Endothelial cell (in vitro differentiated cells): ENCODE measurements around the gene SEC14L1. TPM values are rescaled to one million over a fixed set of nuclear protein-coding genes. Genes with fewer than 3 reads are reported as not detected.

Source experiments
- DNase-seq: peaks from one replicate; pipeline ENCODE4 v3.0.0; 2021; ENCODE audit warnings: low spot score
- H3K27ac Mint-ChIP-seq: one replicate; pipeline ENCODE4 v1.8.0; 2021; ENCODE audit warnings: mixed read lengths, inconsistent platforms; ENCODE audit not compliant: unreplicated experiment
- H3K27me3 Mint-ChIP-seq: one replicate; pipeline ENCODE4 v1.8.0; 2021; ENCODE audit warnings: mild to moderate bottlenecking, moderate library complexity, mixed read lengths, inconsistent platforms; ENCODE audit not compliant: unreplicated experiment
- H3K36me3 Mint-ChIP-seq: one replicate; pipeline ENCODE4 v1.8.0; 2021; ENCODE audit warnings: mild to moderate bottlenecking, low read depth, mixed read lengths, inconsistent platforms; ENCODE audit not compliant: unreplicated experiment
- H3K4me1 Mint-ChIP-seq: one replicate; pipeline ENCODE4 v1.8.0; 2021; ENCODE audit warnings: mild to moderate bottlenecking, mixed read lengths, inconsistent platforms; ENCODE audit not compliant: unreplicated experiment
- H3K4me3 Mint-ChIP-seq: one replicate; pipeline ENCODE4 v1.8.0; 2021; ENCODE audit warnings: mild to moderate bottlenecking, mixed read lengths, inconsistent platforms; ENCODE audit not compliant: unreplicated experiment
- H3K9me3 Mint-ChIP-seq: one replicate; pipeline ENCODE4 v1.8.0; 2021; ENCODE audit warnings: mixed read lengths, inconsistent platforms; ENCODE audit not compliant: unreplicated experiment
- total RNA-seq: library from RNA; stranded (reverse); fragmentation: NEBNext Ultra II Directional; extraction: Animal tissue kit (Norgen Biotek cat#: 25700); gene quantifications from one replicate; pipeline ENCODE4 v1.2.1, GENCODE V29; 2021; ENCODE audit not compliant: unreplicated experiment
- TF ChIP-seq, protein P1 (sequence below): fragments of 200-600 bp; sonication (generic); IDR thresholded peaks from one replicate; pipeline ENCODE4 v1.5.0; 2021; ENCODE audit warnings: antibody characterized with exemption; ENCODE audit not compliant: unreplicated experiment

SEC14L1 gene
- total RNA-seq, 1 donor from 2014 or later: 315 TPM

DNA sequence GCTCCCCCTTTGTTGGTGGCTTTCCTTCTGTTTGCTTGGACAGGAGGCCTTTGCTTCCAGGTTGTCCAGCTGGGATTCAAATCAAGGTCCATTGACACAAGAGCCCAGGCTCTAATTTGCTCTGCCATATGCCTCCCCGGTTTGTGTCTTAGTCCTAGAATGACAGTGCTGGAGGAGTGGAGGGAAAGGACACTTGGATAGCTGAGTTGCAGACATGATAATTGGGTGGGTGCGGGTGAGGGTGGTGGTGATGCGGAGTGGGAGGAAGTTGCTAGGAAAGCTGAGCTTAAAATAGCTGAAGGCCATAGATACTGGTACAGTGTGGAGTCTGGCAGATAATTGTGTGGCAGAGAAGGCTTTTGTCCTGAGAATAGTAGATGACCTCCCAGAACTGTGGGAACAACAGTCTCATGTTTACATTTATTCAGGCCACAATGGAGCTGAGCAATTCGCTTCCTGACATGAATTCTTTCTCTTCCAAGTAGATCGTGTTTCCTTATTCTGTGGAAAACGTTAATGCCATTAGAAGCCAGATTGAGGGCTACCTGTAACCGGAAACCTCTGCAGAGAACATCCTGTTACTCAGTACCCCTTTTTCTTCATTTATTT, 23.8 kb downstream of the SEC14L1 start:
- TF ChIP-seq, protein P1, sequence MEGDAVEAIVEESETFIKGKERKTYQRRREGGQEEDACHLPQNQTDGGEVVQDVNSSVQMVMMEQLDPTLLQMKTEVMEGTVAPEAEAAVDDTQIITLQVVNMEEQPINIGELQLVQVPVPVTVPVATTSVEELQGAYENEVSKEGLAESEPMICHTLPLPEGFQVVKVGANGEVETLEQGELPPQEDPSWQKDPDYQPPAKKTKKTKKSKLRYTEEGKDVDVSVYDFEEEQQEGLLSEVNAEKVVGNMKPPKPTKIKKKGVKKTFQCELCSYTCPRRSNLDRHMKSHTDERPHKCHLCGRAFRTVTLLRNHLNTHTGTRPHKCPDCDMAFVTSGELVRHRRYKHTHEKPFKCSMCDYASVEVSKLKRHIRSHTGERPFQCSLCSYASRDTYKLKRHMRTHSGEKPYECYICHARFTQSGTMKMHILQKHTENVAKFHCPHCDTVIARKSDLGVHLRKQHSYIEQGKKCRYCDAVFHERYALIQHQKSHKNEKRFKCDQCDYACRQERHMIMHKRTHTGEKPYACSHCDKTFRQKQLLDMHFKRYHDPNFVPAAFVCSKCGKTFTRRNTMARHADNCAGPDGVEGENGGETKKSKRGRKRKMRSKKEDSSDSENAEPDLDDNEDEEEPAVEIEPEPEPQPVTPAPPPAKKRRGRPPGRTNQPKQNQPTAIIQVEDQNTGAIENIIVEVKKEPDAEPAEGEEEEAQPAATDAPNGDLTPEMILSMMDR: no peak
- Mint-ChIP-seq H3K27me3 (peaks cover 8% of the 10 kb centered on the region), H3K9me3 (peaks cover 10% of the 10 kb centered on the region), H3K4me3 (no peak overlapping the region), H3K36me3 (peaks cover 61% of the 10 kb centered on the region), H3K27ac (peak overlapping the region; percentile 89), H3K4me1 (peaks cover 77% of the 10 kb centered on the region)
- DNase-seq: no peak

- peak overlapping the region; percentile 61 for H3K4me3 Mint-ChIP-seq
- H3K36me3 Mint-ChIP-seq: peaks cover 71% of the 10 kb centered on the region
- peaks cover 72% of the 10 kb centered on the region for H3K4me1 Mint-ChIP-seq
- H3K9me3 Mint-ChIP-seq: peaks cover 10% of the 10 kb centered on the region
- TF ChIP-seq, protein P1: no peak
- H3K27ac Mint-ChIP-seq: peak overlapping the region; percentile 89
- DNase-seq: no peak
- H3K27me3 Mint-ChIP-seq: peaks cover 8% of the 10 kb centered on the region
Observed at GRCh38 chr17:77165577-77165976, 24.8 kb downstream of the SEC14L1 start.

GRCh38 chr17:77167472-77168306, 26.9 kb downstream of the SEC14L1 start:
- peak overlapping the region; percentile 86 for H3K4me3 Mint-ChIP-seq
- H3K9me3 Mint-ChIP-seq: peaks cover 10% of the 10 kb centered on the region
- no peak for DNase-seq
- peaks cover 75% of the 10 kb centered on the region for H3K4me1 Mint-ChIP-seq
- H3K27ac Mint-ChIP-seq: peak overlapping the region; percentile 83
- H3K36me3 Mint-ChIP-seq: peaks cover 82% of the 10 kb centered on the region
- peaks cover 3% of the 10 kb centered on the region for H3K27me3 Mint-ChIP-seq
- TF ChIP-seq, protein P1: no peak

- TF ChIP-seq, protein P1: no peak
- Mint-ChIP-seq H3K36me3 (peaks cover 87% of the 10 kb centered on the region), H3K4me3 (peak overlapping the region; percentile 76), H3K4me1 (peaks cover 46% of the 10 kb centered on the region), H3K27me3 (peaks cover 5% of the 10 kb centered on the region), H3K9me3 (peaks cover 24% of the 10 kb centered on the region), H3K27ac (peak overlapping the region; percentile 86)
- no peak for DNase-seq
Observed at GRCh38 chr17:77173104-77173503, 32.3 kb downstream of the SEC14L1 start.
